Measurements from ENCODE around the gene CREBBP. TPM values are rescaled to one million over a fixed set of nuclear protein-coding genes. Genes with fewer than 3 reads are reported as not detected.

Gene CREBBP
- total RNA-seq, 1 donor from 2014 or later: 151 TPM

GRCh38 chr16:3769013-3769412, 111.5 kb downstream of the CREBBP start:
- Mint-ChIP-seq H3K9me3 (no peaks in the 10 kb centered on the region), H3K4me1 (peaks cover 2% of the 10 kb centered on the region), H3K4me3 (no peak overlapping the region), H3K27me3 (ENCODE audit: low read depth) (no peaks in the 10 kb centered on the region), H3K36me3 (peaks cover 44% of the 10 kb centered on the region), H3K27ac (no peak overlapping the region)
- TF ChIP-seq CTCF (IDR thresholded peaks at IDR 0.05; ENCODE audit: unreplicated experiment): no peak
- no peak for DNase-seq (ENCODE audit: low spot score in 2 of 2, unreplicated experiment in 2 of 2)

GRCh38 chr16:3767333-3767986, 113.1 kb downstream of the CREBBP start:
- DNase-seq (ENCODE audit: low spot score in 2 of 2, unreplicated experiment in 2 of 2): no peak
- H3K9me3 Mint-ChIP-seq: no peaks in the 10 kb centered on the region
- H3K27me3 Mint-ChIP-seq (ENCODE audit: low read depth): no peaks in the 10 kb centered on the region
- no peak for TF ChIP-seq CTCF (IDR thresholded peaks at IDR 0.05; ENCODE audit: unreplicated experiment)
- no peak overlapping the region for H3K4me3 Mint-ChIP-seq
- H3K36me3 Mint-ChIP-seq: peaks cover 36% of the 10 kb centered on the region
- no peak overlapping the region for H3K27ac Mint-ChIP-seq
- H3K4me1 Mint-ChIP-seq: peaks cover 2% of the 10 kb centered on the region

GRCh38 chr16:3766177-3766576, 114.3 kb downstream of the CREBBP start:
- Mint-ChIP-seq H3K36me3 (peaks cover 43% of the 10 kb centered on the region), H3K27ac (no peak overlapping the region), H3K4me3 (no peak overlapping the region), H3K27me3 (ENCODE audit: low read depth) (no peaks in the 10 kb centered on the region), H3K9me3 (no peaks in the 10 kb centered on the region), H3K4me1 (peaks cover 2% of the 10 kb centered on the region)
- no peak for DNase-seq (ENCODE audit: low spot score in 2 of 2, unreplicated experiment in 2 of 2)
- TF ChIP-seq CTCF (IDR thresholded peaks at IDR 0.05; ENCODE audit: unreplicated experiment): no peak

GRCh38 chr16:3764409-3764808, 116.1 kb downstream of the CREBBP start:
- Mint-ChIP-seq H3K36me3 (peaks cover 40% of the 10 kb centered on the region), H3K4me3 (no peak overlapping the region), H3K27me3 (ENCODE audit: low read depth) (no peaks in the 10 kb centered on the region), H3K4me1 (no peaks in the 10 kb centered on the region), H3K9me3 (no peaks in the 10 kb centered on the region), H3K27ac (no peak overlapping the region)
- TF ChIP-seq CTCF (IDR thresholded peaks at IDR 0.05; ENCODE audit: unreplicated experiment): no peak
- no peak for DNase-seq (ENCODE audit: low spot score in 2 of 2, unreplicated experiment in 2 of 2)

GRCh38 chr16:3762107-3762750, 118.3 kb downstream of the CREBBP start:
- DNase-seq (ENCODE audit: low spot score in 2 of 2, unreplicated experiment in 2 of 2): no peak
- no peaks in the 10 kb centered on the region for H3K9me3 Mint-ChIP-seq
- peaks cover 37% of the 10 kb centered on the region for H3K36me3 Mint-ChIP-seq
- H3K4me3 Mint-ChIP-seq: no peak overlapping the region
- no peak for TF ChIP-seq CTCF (IDR thresholded peaks at IDR 0.05; ENCODE audit: unreplicated experiment)
- peak overlapping the region; percentile 25 for H3K27ac Mint-ChIP-seq
- H3K4me1 Mint-ChIP-seq: no peaks in the 10 kb centered on the region
- H3K27me3 Mint-ChIP-seq (ENCODE audit: low read depth): no peaks in the 10 kb centered on the region

Data from mesothelial cell of epicardium (in vitro differentiated cells).